Hepatocyte (in vitro differentiated cells): Measurements from ENCODE around the gene THY1. TPM values are rescaled to one million over a fixed set of nuclear protein-coding genes. Genes with fewer than 3 reads are reported as not detected.

Experiments used
- DNase-seq: peaks from one replicate; pipeline ENCODE4 v3.0.0-alpha.2; 2016; ENCODE audit warnings: low spot score
- H2AFZ ChIP-seq: fragments of 200-600 bp; sonication (generic); 2 replicates; pipeline ENCODE4 v1.6.0; 2016; ENCODE audit warnings: antibody characterized with exemption, mild to moderate bottlenecking
- H3K27ac ChIP-seq: fragments of 200-600 bp; sonication (generic); 2 replicates; pipeline ENCODE4 v1.5.1; 2016; ENCODE audit warnings: mild to moderate bottlenecking
- H3K27me3 ChIP-seq: fragments of 200-600 bp; sonication (generic); 2 replicates; pipeline ENCODE4 v1.6.1; 2016
- H3K36me3 ChIP-seq: fragments of 200-600 bp; sonication (generic); replicated peaks from 2 replicates; pipeline ENCODE4 v1.5.1; 2016; ENCODE audit warnings: low read depth; ENCODE audit not compliant: insufficient read depth
- H3K4me1 ChIP-seq: fragments of 200-600 bp; sonication (generic); 2 replicates; pipeline ENCODE4 v1.5.1; 2016; ENCODE audit warnings: mild to moderate bottlenecking, moderate library complexity; ENCODE audit not compliant: insufficient read depth
- H3K4me2 ChIP-seq: fragments of 200-600 bp; sonication (generic); 2 replicates; pipeline ENCODE4 v1.6.0; 2016
- H3K4me3 ChIP-seq: fragments of 200-600 bp; sonication (generic); 2 replicates; pipeline ENCODE4 v1.5.1; 2016; ENCODE audit warnings: mild to moderate bottlenecking
- H3K79me2 ChIP-seq: fragments of 200-600 bp; sonication (generic); 2 replicates; pipeline ENCODE4 v1.6.0; 2017; ENCODE audit warnings: mild to moderate bottlenecking
- H3K9me2 ChIP-seq: fragments of 200-600 bp; sonication (generic); replicated peaks from 2 replicates; pipeline ENCODE4 v1.6.0; 2017; ENCODE audit warnings: mild to moderate bottlenecking; ENCODE audit not compliant: insufficient read depth
- H3K9me3 ChIP-seq: fragments of 200-600 bp; sonication (generic); 2 replicates; pipeline ENCODE4 v1.5.1; 2016; ENCODE audit warnings: low read depth, mild to moderate bottlenecking
- H4K20me1 ChIP-seq: fragments of 200-600 bp; sonication (generic); 2 replicates; pipeline ENCODE4 v1.6.0; 2016; ENCODE audit warnings: mild to moderate bottlenecking; ENCODE audit not compliant: insufficient read depth, poor library complexity, severe bottlenecking
- EZH2 ChIP-seq: fragments of 200-600 bp; sonication (generic); IDR thresholded peaks from 2 replicates; pipeline ENCODE4 v1.6.1; 2016; ENCODE audit warnings: antibody characterized with exemption, mild to moderate bottlenecking, borderline replicate concordance
- EZH2phosphoT487 ChIP-seq: fragments of 200-600 bp; sonication (generic); IDR thresholded peaks from one replicate; pipeline ENCODE4 v1.6.1; 2018; ENCODE audit warnings: antibody characterized with exemption, mild to moderate bottlenecking, low read depth, moderate library complexity; ENCODE audit not compliant: unreplicated experiment, severe bottlenecking
- WGBS: methylation state at CpG from one replicate; pipeline ENCODE4 v1.1.6; 2016; ENCODE audit warnings: low lambda C conversion rate; ENCODE audit errors: missing lambda C conversion rate; 5-methylcytosine and 5-hydroxymethylcytosine counted together
- polyA plus RNA-seq: library from polyadenylated mRNA; unstranded; fragments of >200 nt; fragmentation: Nextera tagmentation; extraction: Ambion mirVana; gene quantifications from 2 replicates; pipeline ENCODE4 v1.2.1, GENCODE V29; 2016
- total RNA-seq: library from RNA; depleted of rRNA; stranded (reverse); fragments of >200 nt; gene quantifications from 2 replicates; pipeline ENCODE4 v1.2.3, GENCODE V29; 2014
- TF ChIP-seq, protein P1 (sequence below): fragments of 200-600 bp; sonication (generic); IDR thresholded peaks from 2 replicates; pipeline ENCODE4 v1.5.1; 2016; ENCODE audit warnings: antibody characterized with exemption, mild to moderate bottlenecking; ENCODE audit not compliant: poor library complexity

Gene THY1
- total and polyA plus RNA-seq, 2 experiments from 2014 or later, result 52.1 to 156 TPM

- H3K36me3 ChIP-seq, result no peaks in the 10 kb centered on the region
- H3K4me1 ChIP-seq, result peaks cover 14% of the 10 kb centered on the region
- H3K27me3 ChIP-seq, result no peaks in the 10 kb centered on the region
- H3K9me3 ChIP-seq, result no peaks in the 10 kb centered on the region
- no peaks in the 10 kb centered on the region for H3K9me2 ChIP-seq
- no peak overlapping the region for H2AFZ ChIP-seq
- no peak for TF ChIP-seq EZH2
- TF ChIP-seq, protein P1, sequence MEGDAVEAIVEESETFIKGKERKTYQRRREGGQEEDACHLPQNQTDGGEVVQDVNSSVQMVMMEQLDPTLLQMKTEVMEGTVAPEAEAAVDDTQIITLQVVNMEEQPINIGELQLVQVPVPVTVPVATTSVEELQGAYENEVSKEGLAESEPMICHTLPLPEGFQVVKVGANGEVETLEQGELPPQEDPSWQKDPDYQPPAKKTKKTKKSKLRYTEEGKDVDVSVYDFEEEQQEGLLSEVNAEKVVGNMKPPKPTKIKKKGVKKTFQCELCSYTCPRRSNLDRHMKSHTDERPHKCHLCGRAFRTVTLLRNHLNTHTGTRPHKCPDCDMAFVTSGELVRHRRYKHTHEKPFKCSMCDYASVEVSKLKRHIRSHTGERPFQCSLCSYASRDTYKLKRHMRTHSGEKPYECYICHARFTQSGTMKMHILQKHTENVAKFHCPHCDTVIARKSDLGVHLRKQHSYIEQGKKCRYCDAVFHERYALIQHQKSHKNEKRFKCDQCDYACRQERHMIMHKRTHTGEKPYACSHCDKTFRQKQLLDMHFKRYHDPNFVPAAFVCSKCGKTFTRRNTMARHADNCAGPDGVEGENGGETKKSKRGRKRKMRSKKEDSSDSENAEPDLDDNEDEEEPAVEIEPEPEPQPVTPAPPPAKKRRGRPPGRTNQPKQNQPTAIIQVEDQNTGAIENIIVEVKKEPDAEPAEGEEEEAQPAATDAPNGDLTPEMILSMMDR, result no peak
- no peak for TF ChIP-seq EZH2phosphoT487
- no peaks in the 10 kb centered on the region for H4K20me1 ChIP-seq
- DNase-seq, result no peak
- H3K27ac ChIP-seq, result peak overlapping the region; percentile 69
- H3K4me2 ChIP-seq, result no peak overlapping the region
- WGBS, result 51% methylated on average over 4 of the region's 4 CpGs
- H3K79me2 ChIP-seq, result no peaks in the 10 kb centered on the region
- no peak overlapping the region for H3K4me3 ChIP-seq
These were observed 38.4 kb upstream of the THY1 start for GRCh38 chr11:119461229-119461963.

DNA sequence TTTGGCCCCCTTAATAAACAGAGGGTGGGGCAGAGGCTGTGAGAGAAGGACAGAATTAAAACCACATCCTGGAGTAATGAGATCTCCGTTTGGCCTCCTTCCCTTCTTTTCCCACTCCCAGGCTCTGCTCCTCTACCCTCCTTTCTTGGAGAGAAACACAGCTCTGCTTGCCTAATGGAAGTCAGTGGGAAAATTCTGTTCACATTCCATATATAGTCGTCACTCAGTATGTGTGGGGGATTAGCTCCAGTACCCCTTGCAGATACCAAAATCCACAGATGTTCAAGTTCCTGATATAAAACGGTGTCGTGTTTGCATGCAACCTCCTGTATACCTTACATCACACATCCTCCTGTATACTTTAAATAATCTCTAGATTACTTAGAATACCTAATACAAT is 37.6 kb upstream of the THY1 start:
- Histone ChIP-seq H3K4me3 (no peak overlapping the region), H3K27me3 (no peaks in the 10 kb centered on the region), H3K9me2 (no peaks in the 10 kb centered on the region), H3K4me1 (peaks cover 14% of the 10 kb centered on the region), H3K4me2 (no peak overlapping the region), H2AFZ (no peak overlapping the region), H3K27ac (peak overlapping the region; percentile 69), H3K79me2 (no peaks in the 10 kb centered on the region), H3K36me3 (no peaks in the 10 kb centered on the region), H3K9me3 (no peaks in the 10 kb centered on the region), H4K20me1 (no peaks in the 10 kb centered on the region)
- no peak for TF ChIP-seq EZH2phosphoT487
- TF ChIP-seq, protein P1, result no peak
- no peak for TF ChIP-seq EZH2
- DNase-seq, result no peak
- 49% methylated on average over 4 of the region's 4 CpGs for WGBS

GRCh38 chr11:119460097-119460496 is 37.1 kb upstream of the THY1 start:
- TF ChIP-seq, protein P1, result no peak
- TF ChIP-seq EZH2 (no peak), EZH2phosphoT487 (no peak)
- Histone ChIP-seq H3K4me3 (no peak overlapping the region), H3K79me2 (no peaks in the 10 kb centered on the region), H3K4me1 (peaks cover 14% of the 10 kb centered on the region), H3K27me3 (no peaks in the 10 kb centered on the region), H2AFZ (no peak overlapping the region), H3K4me2 (no peak overlapping the region), H3K9me3 (no peaks in the 10 kb centered on the region), H3K27ac (peak overlapping the region; percentile 63), H3K36me3 (no peaks in the 10 kb centered on the region), H4K20me1 (no peaks in the 10 kb centered on the region), H3K9me2 (no peaks in the 10 kb centered on the region)
- WGBS, result 86% methylated on average over 11 of the region's 11 CpGs
- no peak for DNase-seq
